Loucy (cell line): ENCODE measurements around the gene KDM6A.

ENCODE experiments used
- H2AFZ ChIP-seq: fragments of 200-600 bp; sonication (generic); 2 replicates; pipeline ENCODE4 v1.6.0; 2016; ENCODE audit warnings: antibody characterized with exemption, mild to moderate bottlenecking, low read length, moderate library complexity
- H3F3A ChIP-seq: fragments of 200-600 bp; 2 replicates; pipeline ENCODE4 v1.6.0; 2016; ENCODE audit warnings: antibody characterized with exemption, low read depth, mild to moderate bottlenecking
- H3K27me3 ChIP-seq: fragments of 200-600 bp; sonication (generic); 2 replicates; pipeline ENCODE4 v1.6.1; 2014; ENCODE audit warnings: low read length, mild to moderate bottlenecking; ENCODE audit not compliant: insufficient read depth, poor library complexity, severe bottlenecking
- H3K36me3 ChIP-seq: fragments of 200-600 bp; sonication (generic); 2 replicates; pipeline ENCODE4 v1.6.1; 2016; ENCODE audit warnings: low read length; ENCODE audit not compliant: insufficient read depth
- H3K4me1 ChIP-seq: fragments of 200-600 bp; sonication (generic); 2 replicates; pipeline ENCODE4 v1.5.1; 2014; ENCODE audit warnings: low read length, mild to moderate bottlenecking; ENCODE audit not compliant: insufficient read depth, poor library complexity, severe bottlenecking
- H3K4me2 ChIP-seq: fragments of 200-600 bp; sonication (generic); 2 replicates; pipeline ENCODE4 v1.6.0; 2014; ENCODE audit warnings: antibody characterized with exemption, low read length, low read depth, mild to moderate bottlenecking; ENCODE audit not compliant: poor library complexity, severe bottlenecking
- H3K4me3 ChIP-seq: fragments of 200-600 bp; sonication (generic); 2 replicates; pipeline ENCODE4 v1.5.1; 2014; ENCODE audit warnings: low read length, mild to moderate bottlenecking, mixed read lengths; ENCODE audit not compliant: poor library complexity, severe bottlenecking
- H3K79me2 ChIP-seq: fragments of 200-600 bp; sonication (generic); 2 replicates; pipeline ENCODE4 v1.6.1; 2014; ENCODE audit warnings: low read length; ENCODE audit not compliant: insufficient read depth
- H3K9ac ChIP-seq: fragments of 200-600 bp; sonication (generic); 2 replicates; pipeline ENCODE4 v1.6.0; 2014; ENCODE audit warnings: mild to moderate bottlenecking, low read depth, low read length, moderate library complexity; ENCODE audit not compliant: poor library complexity, severe bottlenecking
- H3K9me2 ChIP-seq: fragments of 200-600 bp; sonication (generic); replicated peaks from 2 replicates; pipeline ENCODE4 v1.6.1; 2016; ENCODE audit warnings: low read depth, low read length, mixed read lengths
- H3K9me3 ChIP-seq: fragments of 200-600 bp; sonication (generic); 2 replicates; pipeline ENCODE4 v1.6.1; 2014; ENCODE audit warnings: mild to moderate bottlenecking, antibody characterized with exemption, low read length, low read depth; ENCODE audit not compliant: insufficient read depth
- H4K20me1 ChIP-seq: fragments of 200-600 bp; sonication (generic); 2 replicates; pipeline ENCODE4 v1.6.0; 2014; ENCODE audit warnings: antibody characterized with exemption, low read length, mild to moderate bottlenecking; ENCODE audit not compliant: insufficient read depth, poor library complexity, severe bottlenecking
- EZH2phosphoT487 ChIP-seq: fragments of 200-600 bp; IDR thresholded peaks from 2 replicates; pipeline ENCODE4 v1.6.1; 2018; ENCODE audit warnings: antibody characterized with exemption, mild to moderate bottlenecking, moderate library complexity, borderline replicate concordance
- TF ChIP-seq, protein P1 (sequence below): fragments of 200-600 bp; sonication (generic); conservative IDR thresholded peaks from 2 replicates; pipeline ENCODE4 v1.5.1; 2014; ENCODE audit warnings: mild to moderate bottlenecking, antibody characterized with exemption, low read length

The KDM6A gene

DNA sequence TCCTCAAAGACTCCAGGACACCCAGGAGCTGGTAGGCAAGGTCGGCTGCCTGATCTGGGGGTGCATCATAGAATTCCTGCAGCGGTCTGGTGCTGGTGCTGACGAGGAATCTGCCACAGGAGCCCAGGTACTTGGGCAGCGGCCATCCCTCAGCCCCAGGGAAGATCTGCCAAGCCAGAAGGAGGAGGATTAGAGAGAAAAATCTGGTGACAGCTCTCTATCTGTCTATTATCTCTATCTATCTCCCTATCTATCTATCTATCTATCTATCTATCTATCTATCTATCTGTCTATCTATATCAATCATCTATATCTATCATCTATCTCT, 281.0 kb downstream of the KDM6A start:
- no peak for TF ChIP-seq EZH2phosphoT487
- TF ChIP-seq, protein P1, sequence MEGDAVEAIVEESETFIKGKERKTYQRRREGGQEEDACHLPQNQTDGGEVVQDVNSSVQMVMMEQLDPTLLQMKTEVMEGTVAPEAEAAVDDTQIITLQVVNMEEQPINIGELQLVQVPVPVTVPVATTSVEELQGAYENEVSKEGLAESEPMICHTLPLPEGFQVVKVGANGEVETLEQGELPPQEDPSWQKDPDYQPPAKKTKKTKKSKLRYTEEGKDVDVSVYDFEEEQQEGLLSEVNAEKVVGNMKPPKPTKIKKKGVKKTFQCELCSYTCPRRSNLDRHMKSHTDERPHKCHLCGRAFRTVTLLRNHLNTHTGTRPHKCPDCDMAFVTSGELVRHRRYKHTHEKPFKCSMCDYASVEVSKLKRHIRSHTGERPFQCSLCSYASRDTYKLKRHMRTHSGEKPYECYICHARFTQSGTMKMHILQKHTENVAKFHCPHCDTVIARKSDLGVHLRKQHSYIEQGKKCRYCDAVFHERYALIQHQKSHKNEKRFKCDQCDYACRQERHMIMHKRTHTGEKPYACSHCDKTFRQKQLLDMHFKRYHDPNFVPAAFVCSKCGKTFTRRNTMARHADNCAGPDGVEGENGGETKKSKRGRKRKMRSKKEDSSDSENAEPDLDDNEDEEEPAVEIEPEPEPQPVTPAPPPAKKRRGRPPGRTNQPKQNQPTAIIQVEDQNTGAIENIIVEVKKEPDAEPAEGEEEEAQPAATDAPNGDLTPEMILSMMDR, result no peak
- Histone ChIP-seq H3F3A (no peaks in the 10 kb centered on the region), H3K4me1 (no peaks in the 10 kb centered on the region), H3K9me2 (no peaks in the 10 kb centered on the region), H3K79me2 (no peaks in the 10 kb centered on the region), H3K36me3 (no peaks in the 10 kb centered on the region), H3K9me3 (no peaks in the 10 kb centered on the region), H3K9ac (no peak overlapping the region), H3K4me3 (no peak overlapping the region), H2AFZ (no peak overlapping the region), H3K4me2 (no peak overlapping the region), H4K20me1 (no peaks in the 10 kb centered on the region), H3K27me3 (no peaks in the 10 kb centered on the region)

DNA sequence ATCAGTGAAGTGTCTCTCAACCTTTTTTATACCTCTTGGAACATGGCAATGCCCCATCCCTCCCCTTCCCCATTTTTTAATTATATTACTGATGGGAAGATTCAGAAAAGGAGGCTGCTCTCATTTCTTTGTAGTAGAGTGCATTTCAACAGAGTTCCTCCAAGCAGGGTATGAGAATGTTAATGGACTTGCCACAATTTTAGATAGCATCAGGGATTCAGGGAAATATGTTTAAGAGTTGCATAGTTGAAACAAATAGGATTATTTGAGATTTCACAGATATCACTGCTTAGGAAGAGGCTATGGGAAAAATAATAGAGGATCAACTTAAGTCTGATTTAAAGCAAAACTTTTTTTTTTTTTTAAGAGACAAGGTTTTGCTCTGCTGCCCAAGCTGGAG, 281.5 kb downstream of the KDM6A start:
- Histone ChIP-seq H3F3A (no peaks in the 10 kb centered on the region), H3K79me2 (no peaks in the 10 kb centered on the region), H2AFZ (no peak overlapping the region), H3K4me1 (no peaks in the 10 kb centered on the region), H3K4me3 (no peak overlapping the region), H4K20me1 (no peaks in the 10 kb centered on the region), H3K9me3 (no peaks in the 10 kb centered on the region), H3K9ac (no peak overlapping the region), H3K4me2 (no peak overlapping the region), H3K9me2 (no peaks in the 10 kb centered on the region), H3K27me3 (no peaks in the 10 kb centered on the region), H3K36me3 (no peaks in the 10 kb centered on the region)
- TF ChIP-seq EZH2phosphoT487, result no peak
- TF ChIP-seq, protein P1, result no peak

DNA sequence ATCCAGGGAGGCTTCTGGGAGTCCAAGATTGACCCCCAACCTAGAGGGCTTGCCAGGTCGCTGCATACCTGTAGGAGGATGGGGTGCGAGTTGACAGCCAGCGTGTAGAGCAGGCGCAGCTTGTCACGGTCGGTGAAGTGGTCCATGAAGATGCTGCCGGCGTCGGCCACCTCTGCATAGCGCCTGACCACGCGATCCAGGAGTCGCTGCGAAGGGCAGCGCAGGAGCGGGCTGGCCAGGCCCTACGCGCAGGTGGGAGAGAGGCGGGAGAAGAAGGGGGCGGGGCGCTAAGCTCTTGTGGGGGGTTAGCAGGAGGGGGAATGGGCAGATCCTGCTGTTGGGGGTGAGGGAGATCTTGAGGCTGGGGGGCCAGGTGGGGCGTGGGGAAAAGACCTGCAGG, 284.7 kb downstream of the KDM6A start:
- no peak for TF ChIP-seq EZH2phosphoT487
- TF ChIP-seq, protein P1, result no peak
- Histone ChIP-seq H3K9ac (no peak overlapping the region), H3K4me1 (no peaks in the 10 kb centered on the region), H3F3A (no peaks in the 10 kb centered on the region), H2AFZ (no peak overlapping the region), H3K79me2 (no peaks in the 10 kb centered on the region), H3K9me2 (no peaks in the 10 kb centered on the region), H3K27me3 (no peaks in the 10 kb centered on the region), H3K4me3 (no peak overlapping the region), H3K36me3 (no peaks in the 10 kb centered on the region), H4K20me1 (no peaks in the 10 kb centered on the region), H3K9me3 (no peaks in the 10 kb centered on the region), H3K4me2 (no peak overlapping the region)
